GM21723 (cell line): ENCODE results near the gene NDUFS2.
"Not testable (repeated sequence)": the region's sequence is repeated elsewhere in the genome, so short reads cannot be mapped to it uniquely, and the experiment has no call there.

Source experiments
- ATAC-seq: cut with Tn5 transposase; IDR thresholded peaks from one replicate; pipeline ENCODE4 v1.9.1; 2021; ENCODE audit warnings: mild to moderate bottlenecking, moderate library complexity; ENCODE audit not compliant: unreplicated experiment

Gene NDUFS2

DNA sequence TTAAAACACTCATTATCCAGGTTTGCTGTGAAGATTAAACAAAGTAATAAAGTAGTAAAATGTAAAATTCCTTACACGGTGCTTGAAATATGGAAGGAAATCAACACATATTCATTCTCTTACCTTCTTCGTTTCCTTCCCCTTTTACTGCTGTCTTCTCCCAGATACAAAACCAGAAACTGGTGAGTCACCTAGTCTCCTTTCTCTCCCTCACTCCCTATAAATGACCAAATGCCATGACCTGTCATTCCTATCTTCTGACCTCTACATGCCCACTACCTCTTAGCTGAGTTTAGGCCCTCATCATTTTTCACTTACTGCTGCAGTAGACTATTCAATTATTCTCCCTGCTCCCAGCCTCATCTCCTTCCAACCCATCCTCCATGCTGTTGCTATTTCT is 40.1 kb downstream of the NDUFS2 start:
- ATAC-seq = no peak

DNA sequence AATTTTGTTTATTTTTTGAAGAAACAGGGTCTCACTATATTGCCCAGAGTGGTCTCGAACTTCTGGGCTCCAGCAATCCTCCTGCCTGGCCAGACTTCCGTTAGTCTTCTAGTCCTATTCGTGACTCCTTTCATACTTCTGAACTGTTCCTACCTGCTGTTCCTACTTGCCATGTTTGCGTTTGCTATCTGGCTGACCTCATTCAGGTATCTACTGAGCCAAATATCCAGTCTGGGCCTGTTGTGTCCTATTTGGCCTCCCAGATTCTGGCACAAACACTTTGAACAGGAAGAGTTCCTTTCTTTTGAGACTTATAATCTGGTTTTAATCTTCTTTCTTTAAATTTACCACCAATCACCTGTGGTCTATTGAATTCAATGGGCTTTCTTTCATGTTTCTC is 42.7 kb downstream of the NDUFS2 start:
- no peak for ATAC-seq

GRCh38 chr1:161250100-161250499 is 47.9 kb downstream of the NDUFS2 start:
- not testable (repeated sequence) for ATAC-seq

- no peak for ATAC-seq
Measured at GRCh38 chr1:161250829-161251228, 48.7 kb downstream of the NDUFS2 start.

- ATAC-seq = no peak
Measured at GRCh38 chr1:161251579-161251978, 49.4 kb downstream of the NDUFS2 start.

DNA sequence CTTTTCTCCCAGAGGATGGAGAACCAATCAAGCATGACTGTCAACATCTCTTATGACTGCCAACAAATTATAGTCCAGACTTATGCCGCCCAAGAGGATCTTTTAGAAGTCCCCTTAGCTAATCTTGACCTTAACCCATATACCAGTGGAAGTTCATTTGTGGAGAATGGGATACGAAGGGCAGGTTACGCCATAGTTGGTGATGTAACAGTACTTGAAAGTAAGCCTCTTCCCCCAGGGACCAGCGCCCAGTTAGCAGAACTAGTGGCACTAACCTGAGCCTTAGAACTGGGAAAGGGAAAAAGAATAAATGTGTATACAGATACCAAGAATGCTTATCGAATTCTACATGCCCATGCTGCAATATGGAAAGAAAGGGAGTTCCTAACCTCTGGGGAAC is 53.1 kb downstream of the NDUFS2 start:
- ATAC-seq = not testable (repeated sequence)

- not testable (repeated sequence) for ATAC-seq
Measured at GRCh38 chr1:161255955-161256520, 53.9 kb downstream of the NDUFS2 start.

DNA sequence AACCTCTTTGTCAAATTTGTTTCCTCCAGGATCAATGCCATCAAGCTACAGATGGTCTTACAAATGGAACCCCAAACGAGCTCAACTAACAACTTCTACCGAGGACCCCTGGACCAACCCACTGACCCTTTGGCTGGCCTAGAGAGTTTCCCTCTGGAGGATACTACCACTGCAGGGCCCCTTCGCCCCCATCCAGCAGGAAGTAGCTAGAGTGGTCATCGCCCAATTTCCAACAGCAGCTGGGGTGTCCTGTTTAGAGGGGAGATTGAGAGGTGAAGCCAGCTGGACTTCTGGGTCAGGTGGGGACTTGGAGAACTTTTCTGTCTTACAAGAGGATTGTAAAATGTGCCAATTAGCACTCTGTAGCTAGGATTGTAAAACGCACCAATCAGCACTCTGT is 54.9 kb downstream of the NDUFS2 start:
- ATAC-seq = not testable (repeated sequence)

- no peak for ATAC-seq
Measured at GRCh38 chr1:161258439-161259344, 56.5 kb downstream of the NDUFS2 start, which contains the start of gene PCP4L1. Gene PCP4L1, plus strand, starts transcription at chr1:161258745. Its CDS starts 230 bp downstream, at chr1:161258975.

DNA sequence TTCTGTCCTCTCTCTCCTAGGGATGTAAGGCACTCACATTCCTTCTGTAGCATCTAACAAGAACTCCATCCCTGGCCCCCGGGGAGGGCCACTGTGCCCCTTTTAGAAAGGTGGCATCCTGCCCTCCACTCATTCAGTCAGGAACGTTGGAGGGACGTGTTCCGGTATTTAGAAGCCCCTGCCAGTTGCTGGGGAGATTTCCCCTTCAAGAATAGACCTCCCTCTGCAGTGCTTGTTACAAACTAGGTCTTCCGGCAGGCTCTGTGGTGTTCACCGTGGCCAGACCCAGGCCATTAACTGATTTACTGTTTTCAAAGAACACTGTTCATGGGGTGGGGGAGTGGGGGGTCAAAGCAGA is 57.2 kb downstream of the NDUFS2 start:
- ATAC-seq = no peak

DNA sequence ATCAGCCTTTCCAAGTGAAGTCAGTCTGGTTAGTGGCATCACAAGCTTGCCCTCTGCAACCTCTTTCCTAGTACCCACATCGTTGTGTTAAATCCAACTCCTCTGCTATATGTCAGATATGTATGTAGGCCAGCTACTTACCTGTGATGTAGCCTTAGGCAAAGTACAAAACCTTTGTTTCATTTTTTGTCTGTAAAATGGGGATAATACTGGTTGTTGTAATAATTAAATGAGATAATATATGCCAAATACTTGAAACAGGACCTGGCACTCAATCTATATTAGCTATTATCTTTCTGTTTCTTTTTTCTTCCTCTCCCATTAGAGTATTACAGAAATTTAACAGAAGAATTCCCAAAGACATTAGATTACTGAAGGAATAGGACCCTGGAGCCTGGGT is 57.6 kb downstream of the NDUFS2 start:
- no peak for ATAC-seq

GRCh38 chr1:161260376-161261260 is 58.5 kb downstream of the NDUFS2 start:
- no peak for ATAC-seq

DNA sequence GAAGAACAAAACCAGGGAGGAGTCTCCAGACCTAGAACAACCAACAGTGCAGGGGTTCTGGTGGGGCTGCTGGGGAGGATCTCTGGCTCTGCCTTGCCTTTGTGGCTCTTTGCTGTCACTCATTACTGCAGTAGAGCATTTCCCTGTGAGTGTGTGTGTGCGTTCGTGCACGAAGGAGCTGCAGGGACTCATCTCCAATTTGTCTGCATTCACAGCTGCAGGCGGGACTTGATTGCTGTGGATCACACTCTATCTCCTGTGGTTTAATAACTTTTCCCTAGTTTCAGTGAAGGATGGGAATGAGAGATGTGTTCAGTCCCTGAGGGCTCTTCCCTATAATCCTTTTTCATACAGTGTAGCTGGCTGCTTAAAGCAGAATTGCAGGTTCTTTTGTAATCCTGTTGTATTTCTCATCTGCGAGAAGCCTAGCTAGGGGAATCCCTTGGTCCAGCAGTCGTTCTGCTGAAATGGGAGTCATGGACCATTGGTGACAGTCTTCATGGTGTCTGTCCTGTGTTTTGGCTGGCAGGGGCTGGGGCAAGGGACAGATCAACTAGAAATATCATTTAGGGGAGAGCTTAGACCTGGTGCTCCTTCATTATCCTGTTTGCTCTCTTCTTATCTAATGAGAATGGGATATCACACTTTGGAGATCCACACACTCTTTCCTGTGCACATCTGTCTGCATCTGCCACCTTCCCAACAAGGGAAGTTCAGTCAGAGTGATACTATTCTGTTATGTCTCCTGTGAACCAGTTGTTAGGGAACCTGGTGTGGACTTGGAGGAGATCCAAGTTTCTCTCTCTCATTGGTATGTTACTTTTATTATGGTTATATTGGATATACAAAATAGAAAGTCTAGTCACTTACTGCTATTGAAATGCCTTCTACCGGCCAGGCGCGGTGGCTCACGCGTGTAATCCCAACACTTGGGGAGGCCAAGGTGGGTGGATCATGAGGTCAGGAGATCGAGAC is 59.4 kb downstream of the NDUFS2 start:
- ATAC-seq = no peak
